NCI-H1930 (cell line): ENCODE measurements around the gene AK3.
"Not testable (repeated sequence)": the region's sequence is repeated elsewhere in the genome, so short reads cannot be mapped to it uniquely, and the experiment has no call there.

Experiments
- DNase-seq, 2 experiments: peaks; one replicate each; lab custom pipeline; 2025; lab: John Stamatoyannopoulos, UW

The AK3 gene

DNA sequence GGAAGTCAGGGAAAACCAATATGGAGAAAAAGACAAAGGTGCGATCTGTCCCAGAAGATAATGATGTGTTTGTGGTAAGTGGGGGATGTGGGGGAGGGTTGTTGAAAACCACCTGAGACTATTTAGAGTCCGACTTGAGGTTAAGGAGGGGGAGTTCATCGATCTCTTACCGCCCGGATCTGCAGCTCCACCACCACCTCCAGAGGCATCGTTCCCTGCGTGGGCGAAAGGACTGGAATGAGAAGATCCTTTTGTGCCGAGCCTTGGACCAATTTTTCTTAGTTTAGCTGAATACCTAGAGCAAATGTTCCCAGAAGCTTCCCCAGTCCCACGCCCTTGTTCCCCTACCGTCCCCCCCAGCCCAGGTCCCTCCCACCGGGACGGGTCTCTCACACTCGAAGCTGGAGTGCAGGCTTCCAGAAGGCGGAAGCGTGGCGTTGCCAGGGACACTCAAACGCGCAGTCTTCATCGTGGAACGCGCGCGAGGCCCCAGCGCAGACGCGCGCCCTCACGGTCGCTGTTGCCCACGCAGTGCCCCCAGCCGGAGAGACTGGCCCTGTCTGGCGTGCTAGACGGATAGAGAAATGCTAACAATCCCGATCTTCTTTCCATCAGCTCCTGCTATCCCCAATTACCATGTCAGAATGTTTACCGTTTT is 74.8 kb downstream of the AK3 start, which contains the start of gene SPATA6L:
Gene SPATA6L (minus strand): TSS at position 439 of the 658 bp plus-strand sequence. CDS start 230 bp downstream, at position 209.
- peak; percentile 65 to 71 for DNase-seq

DNA sequence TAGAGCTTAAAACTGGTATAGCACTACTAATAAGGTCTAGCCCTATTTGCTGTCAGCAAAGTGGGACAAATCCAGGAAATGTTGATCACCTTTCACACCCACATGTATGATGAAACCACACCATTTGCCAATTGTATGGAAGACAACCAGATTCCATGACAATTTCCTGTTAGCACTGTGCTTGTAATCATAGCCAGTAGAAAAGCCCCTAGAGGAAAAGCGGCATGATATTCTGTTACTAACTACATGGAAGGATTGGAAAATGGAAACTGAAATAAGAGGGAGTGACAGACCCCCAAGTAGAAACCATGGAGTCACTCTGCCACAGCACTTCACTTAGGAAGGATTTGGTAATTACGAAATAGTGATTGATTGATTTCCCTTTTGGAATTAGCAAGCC is 75.6 kb downstream of the AK3 start:
- no peak for DNase-seq

DNA sequence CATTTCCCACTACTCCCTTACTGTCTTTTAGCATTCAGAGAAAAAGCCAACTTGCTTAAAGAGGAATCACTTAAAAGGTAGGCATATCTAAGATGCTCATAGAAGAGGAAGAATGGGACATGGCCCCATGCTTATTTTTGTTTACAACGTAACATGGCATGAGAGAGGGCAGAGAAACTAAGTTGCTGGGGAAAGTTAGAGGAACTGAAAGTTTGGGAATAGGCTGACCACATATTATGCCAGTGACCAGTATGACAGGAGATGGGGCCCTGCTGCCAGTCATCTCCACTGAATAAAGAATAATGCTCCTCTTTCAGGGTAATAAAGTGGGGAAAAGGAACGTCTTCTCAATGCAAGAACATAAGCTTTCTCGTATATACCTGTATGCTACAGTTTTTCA is 77.0 kb downstream of the AK3 start:
- DNase-seq, result no peak

DNA sequence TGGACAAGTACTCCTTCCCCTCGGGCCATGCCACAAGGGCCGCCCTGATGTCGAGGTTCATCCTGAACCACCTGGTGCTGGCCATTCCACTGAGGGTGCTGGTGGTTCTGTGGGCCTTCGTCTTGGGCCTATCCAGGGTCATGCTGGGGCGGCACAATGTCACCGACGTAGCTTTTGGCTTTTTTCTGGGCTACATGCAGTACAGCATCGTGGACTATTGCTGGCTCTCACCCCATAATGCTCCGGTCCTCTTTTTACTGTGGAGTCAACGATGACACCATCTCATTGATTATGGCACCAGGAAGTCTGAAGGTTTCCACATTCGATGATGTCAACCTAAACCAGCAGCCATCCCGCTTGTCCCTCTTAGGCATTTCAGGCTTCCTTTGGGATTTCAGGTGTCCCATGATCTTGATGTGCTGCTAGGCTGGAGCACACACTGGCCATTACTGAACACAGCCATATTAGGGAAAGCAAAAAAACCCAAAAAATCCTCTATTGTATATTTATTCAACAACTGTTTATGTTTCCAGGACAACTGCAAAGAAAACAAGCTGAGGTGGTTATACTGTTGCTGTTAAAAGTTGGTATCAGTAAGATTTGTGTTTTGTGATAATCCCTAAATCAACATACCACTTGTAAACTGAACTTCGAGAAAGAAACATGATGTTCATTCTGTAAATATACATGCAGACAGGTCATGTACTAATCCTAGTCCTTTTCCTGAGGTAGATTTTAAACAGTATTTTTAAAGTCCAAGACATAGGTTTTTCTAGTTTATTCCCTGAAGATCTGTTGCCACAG is 77.8 kb downstream of the AK3 start:
- DNase-seq, result no peak

DNA sequence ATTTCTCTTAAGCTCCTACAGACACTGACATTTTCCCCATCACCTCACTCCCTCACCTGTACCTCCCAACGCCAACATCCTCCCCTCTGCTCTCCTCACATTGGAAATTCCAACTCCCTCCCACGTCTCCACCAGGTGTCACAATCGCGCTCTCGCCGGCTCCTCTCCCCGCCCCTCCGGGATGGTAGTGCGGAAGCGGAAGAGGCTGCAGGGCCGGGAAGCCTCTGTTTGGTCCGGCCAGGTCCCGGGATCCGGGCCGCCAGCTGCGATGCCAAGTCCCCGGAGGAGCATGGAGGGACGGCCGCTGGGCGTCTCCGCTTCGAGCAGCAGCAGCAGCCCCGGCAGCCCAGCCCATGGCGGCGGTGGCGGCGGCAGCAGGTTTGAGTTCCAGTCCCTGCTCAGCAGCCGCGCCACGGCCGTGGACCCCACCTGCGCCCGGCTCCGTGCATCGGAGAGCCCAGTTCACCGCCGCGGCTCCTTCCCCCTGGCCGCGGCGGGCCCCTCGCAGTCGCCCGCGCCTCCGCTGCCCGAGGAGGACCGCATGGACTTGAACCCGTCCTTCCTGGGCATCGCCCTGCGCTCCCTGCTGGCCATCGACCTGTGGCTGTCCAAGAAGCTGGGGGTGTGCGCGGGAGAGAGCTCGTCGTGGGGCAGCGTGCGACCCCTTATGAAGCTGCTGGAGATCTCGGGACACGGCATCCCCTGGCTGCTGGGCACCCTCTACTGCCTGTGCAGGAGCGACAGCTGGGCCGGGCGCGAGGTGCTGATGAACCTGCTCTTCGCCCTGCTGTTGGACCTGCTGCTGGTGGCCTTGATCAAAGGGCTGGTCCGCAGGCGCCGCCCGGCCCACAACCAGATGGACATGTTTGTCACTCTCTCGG is 78.7 kb downstream of the AK3 start, which contains the start of gene PLPP6:
Gene PLPP6 (plus strand): TSS at position 187 of the 881 bp plus-strand sequence. CDS start 82 bp downstream, at position 269.
- DNase-seq, result peak; percentile 91 to 94

DNA sequence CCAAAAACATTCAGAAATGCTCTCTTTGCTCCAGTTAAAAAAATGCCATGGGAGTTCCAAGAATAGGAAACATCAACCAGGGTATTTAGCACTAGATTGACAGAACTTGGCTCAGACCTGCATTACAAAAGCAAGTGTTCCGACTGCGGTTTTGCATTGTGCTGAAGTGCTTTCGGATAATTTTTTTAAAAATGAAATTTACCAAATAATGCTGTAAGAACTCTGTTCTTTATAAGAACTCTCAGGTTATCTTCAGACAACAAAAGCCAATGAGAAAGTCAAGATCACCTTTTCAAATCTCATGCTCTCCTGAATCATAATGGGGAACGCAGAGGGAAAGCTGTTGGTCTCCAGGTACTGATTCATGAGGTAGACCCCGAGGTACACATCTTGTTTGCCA is 79.4 kb downstream of the AK3 start:
- no peak for DNase-seq

DNA sequence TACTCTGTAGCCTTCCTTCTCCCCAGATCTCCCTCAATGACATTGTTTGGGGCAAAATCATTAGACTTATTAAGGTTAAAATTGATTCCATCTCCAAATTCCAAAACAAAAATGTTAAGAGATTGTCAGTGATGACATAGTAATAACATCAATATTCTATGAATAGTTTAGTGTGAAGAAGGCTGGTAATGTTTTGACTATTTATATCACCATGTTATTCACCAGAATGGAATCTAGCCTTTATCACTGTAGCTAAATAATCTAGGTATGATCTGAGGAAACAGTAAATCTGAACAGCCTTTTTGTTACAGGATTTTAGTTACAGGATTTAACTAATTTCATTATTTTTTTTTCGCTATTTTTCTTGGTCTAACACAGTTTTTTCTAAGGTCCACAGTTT is 79.8 kb downstream of the AK3 start:
- no peak for DNase-seq

DNA sequence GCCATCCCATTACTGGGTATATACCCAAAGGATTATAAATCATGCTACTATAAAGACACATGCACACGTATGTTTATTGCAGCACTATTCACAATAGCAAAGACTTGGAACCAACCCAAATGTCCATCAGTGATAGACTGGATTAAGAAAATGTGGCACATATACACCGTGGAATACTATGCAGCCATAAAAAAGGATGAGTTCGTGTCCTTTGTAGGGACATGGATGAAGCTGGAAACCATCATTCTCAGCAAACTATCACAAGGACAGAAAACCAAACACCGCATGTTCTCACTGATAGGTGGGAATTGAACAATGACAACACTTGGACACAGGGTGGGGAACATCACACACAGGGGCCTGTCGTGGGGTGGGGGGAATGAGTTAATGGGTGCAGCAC is 80.3 kb downstream of the AK3 start:
- DNase-seq, result not testable (repeated sequence)
